WTC11 (cell line): ENCODE results near the gene NLRP8. TPM values are rescaled to one million over a fixed set of nuclear protein-coding genes. Genes with fewer than 3 reads are reported as not detected.

Experiments used
- ATAC-seq: fragments of 200-7000 bp; cut with Tn5 transposase; 2 replicates; pipeline ENCODE4 v1.10.0; 2021; ENCODE audit warnings: mild to moderate bottlenecking, moderate library complexity
- CTCF ChIA-PET: fragments of 300-600 bp; sonication (Branson Sonifier 250); formaldehyde crosslinking; loops from one replicate; lab custom pipeline; 2021; ENCODE audit warnings: antibody characterized with exemption; lab: Charles Lee
- POLR2A ChIA-PET: fragments of 350-600 bp; sonication (Branson Sonifier 250); formaldehyde crosslinking; loops from one replicate; lab custom pipeline; 2021; ENCODE audit warnings: antibody characterized with exemption; lab: Charles Lee
- DNase-seq: peaks from one replicate; pipeline ENCODE4 v3.0.0; 2021; ENCODE audit warnings: low spot score
- H3K27ac Mint-ChIP-seq: 2 replicates; pipeline ENCODE4 v1.8.0; 2021; ENCODE audit warnings: mixed read lengths
- H3K27me3 Mint-ChIP-seq: 2 replicates; pipeline ENCODE4 v1.8.0; 2021; ENCODE audit warnings: low read depth, mild to moderate bottlenecking, moderate library complexity, mixed read lengths
- H3K36me3 Mint-ChIP-seq: 2 replicates; pipeline ENCODE4 v1.8.0; 2021; ENCODE audit warnings: mixed read lengths
- H3K4me1 Mint-ChIP-seq: 2 replicates; pipeline ENCODE4 v1.8.0; 2022; ENCODE audit warnings: mixed read lengths
- H3K4me3 Mint-ChIP-seq: 2 replicates; pipeline ENCODE4 v1.8.0; 2021; ENCODE audit warnings: mild to moderate bottlenecking, moderate library complexity, mixed read lengths
- H3K9me3 Mint-ChIP-seq: 2 replicates; pipeline ENCODE4 v1.8.0; 2021; ENCODE audit warnings: mixed read lengths
- PREB ChIP-seq: sonication (generic); formaldehyde crosslinking; IDR thresholded peaks from 2 replicates; pipeline ENCODE4 v1.8.1; 2022; ENCODE audit warnings: mild to moderate bottlenecking, missing genetic modification reagents, moderate library complexity, borderline replicate concordance
- ZNF138 ChIP-seq: sonication (generic); formaldehyde crosslinking; conservative IDR thresholded peaks from 2 replicates; pipeline ENCODE4 v1.8.1; 2022; ENCODE audit warnings: mild to moderate bottlenecking, moderate library complexity, missing genetic modification reagents
- total RNA-seq: library from RNA; stranded (reverse); gene quantifications from 3 replicates; pipeline ENCODE4 v1.2.3, GENCODE V29; 2021

The NLRP8 gene
- total RNA-seq, 1 experiment from 2014 or later = not detected

GRCh38 chr19:56026769-56027168, 79.1 kb downstream of the NLRP8 start:
- Mint-ChIP-seq H3K4me1 (no peaks in the 10 kb centered on the region), H3K9me3 (peaks cover 66% of the 10 kb centered on the region), H3K27me3 (peaks cover 17% of the 10 kb centered on the region), H3K27ac (no peak overlapping the region), H3K4me3 (no peak overlapping the region), H3K36me3 (peaks cover 55% of the 10 kb centered on the region)
- CTCF ChIA-PET = no interaction called here
- no peak for DNase-seq
- ATAC-seq = no peak
- POLR2A ChIA-PET = no interaction called here
- no peak for TF ChIP-seq ZNF138 (CRISPR knock-in tag)
- TF ChIP-seq PREB = no peak

Other genes with a start within 250 kb of the NLRP8 start
- not detected in 3 replicates for gene NLRP9, start 209.4 kb upstream of the NLRP8 start, total RNA-seq
- not detected in 3 replicates for gene RFPL4A, start 188.7 kb upstream of the NLRP8 start, total RNA-seq
- gene RFPL4AL1, start 178.7 kb upstream of the NLRP8 start, total RNA-seq = not detected in 3 replicates
- not detected in 3 replicates for gene NLRP11, start 115.8 kb upstream of the NLRP8 start, total RNA-seq
- not detected in 3 replicates for gene NLRP4, start 111.3 kb upstream of the NLRP8 start, total RNA-seq
- gene NLRP13, start 15.5 kb upstream of the NLRP8 start, total RNA-seq = not detected in 3 replicates
- not detected in 3 replicates for gene NLRP5, start 38.9 kb downstream of the NLRP8 start, total RNA-seq
- 60.8 to 62.9 TPM (median 62.0 TPM) in 3 replicates for gene ZNF787, start 173.5 kb downstream of the NLRP8 start, total RNA-seq
- 84.0 to 87.9 TPM (median 87.7 TPM) in 3 replicates for gene ZNF444, start 193.5 kb downstream of the NLRP8 start, total RNA-seq
- not detected in 3 replicates for gene GALP, start 228.2 kb downstream of the NLRP8 start, total RNA-seq
- not detected in 3 replicates for gene ZSCAN5B, start 250.0 kb downstream of the NLRP8 start, total RNA-seq